K562 (cell line): ENCODE data around the gene MMP20. TPM values are rescaled to one million over a fixed set of nuclear protein-coding genes. Genes with fewer than 3 reads are reported as not detected.

Experiments
- ATAC-seq: fragments of 200-7000 bp; cut with Tn5 transposase; 3 replicates; pipeline ENCODE4 v1.9.1; 2020; ENCODE audit warnings: moderate library complexity
- BruUV-seq: library from RNA; stranded (reverse); fragments of 400-500 nt; replicated peaks from 2 replicates; lab custom pipeline; 2021; lab: Mats Ljungman, UMichigan
- CTCF ChIA-PET: fragments of 300-600 bp; formaldehyde crosslinking; extraction: SDS; loops from one replicate; lab custom pipeline; 2021; ENCODE audit warnings: low intra/inter-chr PET ratio; lab: Yijun Ruan, JAX
- POLR2A ChIA-PET: fragments of 300-600, 350-650 bp; sonication (Branson Sonifier 250); formaldehyde crosslinking; extraction: SDS; loops from one replicate; lab custom pipeline; 2021; ENCODE audit warnings: antibody characterized with exemption, inconsistent platforms; lab: Yijun Ruan, JAX
- DNase-seq, 4 experiments: peaks; one replicate each; pipeline versions ENCODE4 v3.0.0 to v3.0.0-alpha.2; 2011 to 2018; ENCODE audit warnings: low spot score in 3 of 4, mixed read lengths in 3 of 4; ENCODE audit errors: extremely low read depth in 1 of 4
- FAIRE-seq: peaks from 2 replicates; lab custom pipeline; 2011; peaks lifted over from hg19 to GRCh38; lab: Jason Lieb, UNC
- H2AFZ ChIP-seq: 2 replicates; pipeline ENCODE4 v1.6.0; 2011; ENCODE audit warnings: low read depth, low read length, control low read depth, inconsistent platforms
- H3K27ac ChIP-seq: fragments of 200-600 bp; 3 replicates; pipeline ENCODE4 v1.8.0; 2011; ENCODE audit warnings: low read depth, mild to moderate bottlenecking, control low read depth, inconsistent platforms, low read length, moderate library complexity, mixed read lengths; ENCODE audit errors: extremely low read depth
- H3K27me3 ChIP-seq, 2 experiments: fragments of 300-600 bp in 1 of 2; 2 replicates in 1 of 2; 3 replicates in 1 of 2; pipeline versions ENCODE4 v1.6.0 to v1.8.0; 2011; ENCODE audit warnings: inconsistent platforms in 2 of 2, low read length in 2 of 2, mild to moderate bottlenecking in 1 of 2, mixed read lengths in 1 of 2, moderate library complexity in 1 of 2; ENCODE audit not compliant: control insufficient read depth in 2 of 2, insufficient read depth in 2 of 2
- H3K36me3 ChIP-seq: fragments of 300-600 bp; 3 replicates; pipeline ENCODE4 v1.8.0; 2011; ENCODE audit warnings: mild to moderate bottlenecking, low read length, inconsistent platforms; ENCODE audit not compliant: control insufficient read depth, insufficient read depth
- H3K4me1 ChIP-seq, 2 experiments: fragments of 200-600 bp in 1 of 2; replicated peaks in 1 of 2; 2 replicates in 1 of 2; 3 replicates in 1 of 2; pipeline versions ENCODE4 v1.5.1 to v1.8.0; 2011; ENCODE audit warnings: inconsistent platforms in 2 of 2, low read length in 2 of 2, mild to moderate bottlenecking in 1 of 2, mixed read lengths in 1 of 2, moderate library complexity in 1 of 2; ENCODE audit not compliant: control insufficient read depth in 2 of 2, insufficient read depth in 2 of 2
- H3K4me2 ChIP-seq: 2 replicates; pipeline ENCODE4 v1.6.1; 2011; ENCODE audit warnings: low read length, control low read depth, inconsistent platforms, mixed read lengths; ENCODE audit not compliant: insufficient read depth
- H3K4me3 ChIP-seq: fragments of 200-600 bp; sonication (generic), shearing (Covaris generic); 2 replicates; pipeline ENCODE4 v1.5.1; 2016; ENCODE audit warnings: control low read depth, inconsistent platforms
- H3K79me2 ChIP-seq: fragments of 200-600 bp; 3 replicates; pipeline ENCODE4 v1.8.0; 2011; ENCODE audit warnings: low read length, inconsistent platforms; ENCODE audit not compliant: control insufficient read depth, insufficient read depth
- H3K9ac ChIP-seq, 2 experiments: 2 replicates each; pipeline versions ENCODE4 v1.6.0 to v1.6.1; 2011; ENCODE audit warnings: low read depth in 2 of 2, low read length in 2 of 2, control low read depth in 1 of 2, inconsistent platforms in 1 of 2, mild to moderate bottlenecking in 1 of 2, mixed read lengths in 1 of 2; ENCODE audit not compliant: insufficient read depth in 1 of 2
- H3K9me1 ChIP-seq: one replicate; pipeline ENCODE4 v1.6.0; 2011; ENCODE audit warnings: inconsistent platforms, mild to moderate bottlenecking, low read length, moderate library complexity; ENCODE audit not compliant: control insufficient read depth, insufficient read depth
- H3K9me3 ChIP-seq: replicated peaks from 2 replicates; pipeline ENCODE4 v1.5.1; 2011; ENCODE audit warnings: low read depth, low read length, inconsistent platforms; ENCODE audit not compliant: control insufficient read depth, insufficient read depth
- H4K20me1 ChIP-seq: replicated peaks from 2 replicates; pipeline ENCODE4 v1.6.1; 2011; ENCODE audit warnings: low read length, inconsistent platforms, mixed read lengths; ENCODE audit not compliant: control insufficient read depth, insufficient read depth
- ARID1B ChIP-seq: fragments of 450-650 bp; IDR thresholded peaks from 2 replicates; pipeline ENCODE4 v1.6.1; 2016; ENCODE audit warnings: antibody characterized with exemption, mild to moderate bottlenecking, inconsistent platforms
- BCL6 ChIP-seq: fragments of 250-450 bp; sonication (Bioruptor Pico); IDR thresholded peaks from 2 replicates; pipeline ENCODE4 v1.4.0; 2020
- IFI16 ChIP-seq: fragments of 250-450 bp; sonication (Bioruptor Pico); IDR thresholded peaks from 2 replicates; pipeline ENCODE4 v2.1.2; 2022; ENCODE audit warnings: mild to moderate bottlenecking, inconsistent platforms
- LCOR ChIP-seq: sonication (generic); formaldehyde crosslinking; IDR thresholded peaks from 2 replicates; pipeline ENCODE4 v1.8.0; 2022; ENCODE audit warnings: mild to moderate bottlenecking, missing genetic modification reagents
- MCM5 ChIP-seq: fragments of 450-650 bp; IDR thresholded peaks from 2 replicates; pipeline ENCODE4 v1.6.1; 2016; ENCODE audit warnings: low read depth
- MEF2D ChIP-seq: conservative IDR thresholded peaks from 2 replicates; pipeline ENCODE4 v1.6.1; 2016; ENCODE audit warnings: low read depth, missing genetic modification characterization, missing compliant biosample characterization
- PML ChIP-seq: IDR thresholded peaks from 2 replicates; pipeline ENCODE4 v1.6.1; 2012; ENCODE audit warnings: low read length, inconsistent platforms
- SP1 ChIP-seq: sonication (generic); formaldehyde crosslinking; IDR thresholded peaks from 2 replicates; pipeline ENCODE4 v1.8.1; 2022; ENCODE audit warnings: mild to moderate bottlenecking, missing genetic modification reagents
- ZKSCAN1 ChIP-seq: fragments of 150-350 bp; IDR thresholded peaks from 2 replicates; pipeline ENCODE4 v1.6.1; 2016; ENCODE audit warnings: low read depth, low read length
- ZNF12 ChIP-seq: sonication (generic); formaldehyde crosslinking; IDR thresholded peaks from 2 replicates; pipeline ENCODE4 v1.4.0; 2020; ENCODE audit warnings: mild to moderate bottlenecking, missing genetic modification reagents
- WGBS: fragments of 100-300 bp; shearing (Covaris generic); methylation state at CpG from one replicate; pipeline ENCODE4 v1.1.6; 2016; ENCODE audit warnings: low coverage, mixed read lengths; ENCODE audit not compliant: insufficient coverage; ENCODE audit errors: missing lambda C conversion rate; 5-methylcytosine and 5-hydroxymethylcytosine counted together
- in situ Hi-C: fragments of 300-500 bp; cut with MboI; formaldehyde crosslinking; loops from 4 replicates; pipeline ENCODE4 v1.15.0; 2018; ENCODE audit warnings: inconsistent platforms, mixed read lengths
- intact Hi-C: fragments of 100-400 bp; cut with micrococcal nuclease; formaldehyde crosslinking; loops from 2 replicates; pipeline ENCODE4 v1.14.2; 2022
- polyA plus RNA-seq, 8 experiments: library from polyadenylated mRNA; depleted of rRNA in 4 of 8; stranded (reverse) in 5 of 8; unstranded in 3 of 8; fragments of >200 nt; fragmentation: Nextera tagmentation in 2 of 8; fragmentation: Illumina TruSeq in 1 of 8; extraction: Ambion mirVana in 2 of 8; extraction: Trizol in 1 of 8; gene quantifications; 2 replicates each; pipeline versions ENCODE4 v1.2.1 to v1.2.3, GENCODE V29; 2011 to 2014; ENCODE audit warnings: inconsistent platforms in 1 of 8, missing spikeins in 1 of 8
- total RNA-seq, 7 experiments: library from RNA; depleted of rRNA in 6 of 7; stranded (reverse); fragments of >200 nt in 6 of 7; fragmentation: Illumina TruSeq in 2 of 7; extraction: Trizol in 2 of 7; gene quantifications; 2 replicates each; pipeline versions ENCODE4 v1.2.1 to v1.2.3, GENCODE V29; 2011 to 2021; ENCODE audit warnings: low replicate concordance in 1 of 7
- TF ChIP-seq, protein P1 (sequence below): fragments of 450-650 bp; IDR thresholded peaks from 2 replicates; pipeline ENCODE4 v1.7.1; 2018; ENCODE audit warnings: mild to moderate bottlenecking, low read depth; ENCODE audit not compliant: partially characterized antibody
- TF ChIP-seq, protein P2 (sequence below), 2 experiments: IDR thresholded peaks; 2 replicates each; pipeline ENCODE4 v1.6.1; 2011; ENCODE audit warnings: borderline replicate concordance in 1 of 2, control low read depth in 1 of 2, low read depth in 1 of 2, low read length in 1 of 2, mild to moderate bottlenecking in 1 of 2, mixed read lengths in 1 of 2, moderate library complexity in 1 of 2; ENCODE audit not compliant: insufficient read depth in 1 of 2, insufficient read length in 1 of 2, poor library complexity in 1 of 2, severe bottlenecking in 1 of 2; ENCODE audit errors: extremely low read depth in 1 of 2
- TF ChIP-seq, protein P3 (sequence below): sonication (generic); formaldehyde crosslinking; IDR thresholded peaks from 2 replicates; pipeline ENCODE4 v1.9.0; 2022; ENCODE audit warnings: mild to moderate bottlenecking, missing genetic modification reagents
- TF ChIP-seq, protein P4 (sequence below), 2 experiments: fragments of 450-650 bp in 1 of 2; IDR thresholded peaks; 2 replicates each; pipeline ENCODE4 v1.6.1; 2011 to 2017; ENCODE audit warnings: low read depth in 2 of 2, antibody characterized with exemption in 1 of 2, borderline replicate concordance in 1 of 2, low read length in 1 of 2, mild to moderate bottlenecking in 1 of 2, mixed read lengths in 1 of 2; ENCODE audit not compliant: control insufficient read depth in 1 of 2

MMP20 gene
- total and polyA plus RNA-seq, 9 of the 15 experiments (the other 6 are each of a cell fraction or from before 2014, with no cell fraction given) = not detected

DNA sequence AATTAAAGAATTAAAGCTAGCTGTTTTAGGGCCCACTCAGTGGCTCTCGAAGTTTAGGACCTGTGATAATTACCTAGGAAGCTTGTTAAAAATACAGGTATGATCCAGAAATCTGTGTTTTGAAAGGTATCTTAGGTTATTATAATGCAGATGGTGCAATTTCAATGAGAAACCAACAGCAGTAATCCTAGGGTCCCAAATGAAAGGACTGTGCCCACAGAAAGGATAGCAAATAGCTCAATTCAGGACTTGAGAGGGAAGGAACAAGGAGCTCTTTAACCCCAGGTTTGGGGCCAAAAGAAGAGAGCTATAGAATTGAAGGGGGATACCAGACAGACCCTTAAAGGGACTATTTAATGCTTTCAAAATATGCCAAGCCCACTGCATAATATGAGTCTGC is 11.7 kb downstream of the MMP20 start (continued):
- TF ChIP-seq, protein P1, sequence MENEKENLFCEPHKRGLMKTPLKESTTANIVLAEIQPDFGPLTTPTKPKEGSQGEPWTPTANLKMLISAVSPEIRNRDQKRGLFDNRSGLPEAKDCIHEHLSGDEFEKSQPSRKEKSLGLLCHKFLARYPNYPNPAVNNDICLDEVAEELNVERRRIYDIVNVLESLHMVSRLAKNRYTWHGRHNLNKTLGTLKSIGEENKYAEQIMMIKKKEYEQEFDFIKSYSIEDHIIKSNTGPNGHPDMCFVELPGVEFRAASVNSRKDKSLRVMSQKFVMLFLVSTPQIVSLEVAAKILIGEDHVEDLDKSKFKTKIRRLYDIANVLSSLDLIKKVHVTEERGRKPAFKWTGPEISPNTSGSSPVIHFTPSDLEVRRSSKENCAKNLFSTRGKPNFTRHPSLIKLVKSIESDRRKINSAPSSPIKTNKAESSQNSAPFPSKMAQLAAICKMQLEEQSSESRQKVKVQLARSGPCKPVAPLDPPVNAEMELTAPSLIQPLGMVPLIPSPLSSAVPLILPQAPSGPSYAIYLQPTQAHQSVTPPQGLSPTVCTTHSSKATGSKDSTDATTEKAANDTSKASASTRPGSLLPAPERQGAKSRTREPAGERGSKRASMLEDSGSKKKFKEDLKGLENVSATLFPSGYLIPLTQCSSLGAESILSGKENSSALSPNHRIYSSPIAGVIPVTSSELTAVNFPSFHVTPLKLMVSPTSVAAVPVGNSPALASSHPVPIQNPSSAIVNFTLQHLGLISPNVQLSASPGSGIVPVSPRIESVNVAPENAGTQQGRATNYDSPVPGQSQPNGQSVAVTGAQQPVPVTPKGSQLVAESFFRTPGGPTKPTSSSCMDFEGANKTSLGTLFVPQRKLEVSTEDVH = no peak
- no peak for TF ChIP-seq LCOR (CRISPR knock-in tag)
- TF ChIP-seq, protein P2, sequence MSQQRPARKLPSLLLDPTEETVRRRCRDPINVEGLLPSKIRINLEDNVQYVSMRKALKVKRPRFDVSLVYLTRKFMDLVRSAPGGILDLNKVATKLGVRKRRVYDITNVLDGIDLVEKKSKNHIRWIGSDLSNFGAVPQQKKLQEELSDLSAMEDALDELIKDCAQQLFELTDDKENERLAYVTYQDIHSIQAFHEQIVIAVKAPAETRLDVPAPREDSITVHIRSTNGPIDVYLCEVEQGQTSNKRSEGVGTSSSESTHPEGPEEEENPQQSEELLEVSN (IDR thresholded peaks at IDR 0.05; ENCODE audit: borderline replicate concordance in 1 of 2, extremely low read depth in 1 of 2, insufficient read depth in 1 of 2, insufficient read length in 1 of 2, low read depth in 1 of 2, low read length in 1 of 2, poor library complexity in 1 of 2, severe bottlenecking in 1 of 2) = no peak
- no peak for TF ChIP-seq ZNF12 (CRISPR knock-in tag)
- no peak for TF ChIP-seq SP1 (CRISPR knock-in tag)
- TF ChIP-seq ARID1B = no peak

DNA sequence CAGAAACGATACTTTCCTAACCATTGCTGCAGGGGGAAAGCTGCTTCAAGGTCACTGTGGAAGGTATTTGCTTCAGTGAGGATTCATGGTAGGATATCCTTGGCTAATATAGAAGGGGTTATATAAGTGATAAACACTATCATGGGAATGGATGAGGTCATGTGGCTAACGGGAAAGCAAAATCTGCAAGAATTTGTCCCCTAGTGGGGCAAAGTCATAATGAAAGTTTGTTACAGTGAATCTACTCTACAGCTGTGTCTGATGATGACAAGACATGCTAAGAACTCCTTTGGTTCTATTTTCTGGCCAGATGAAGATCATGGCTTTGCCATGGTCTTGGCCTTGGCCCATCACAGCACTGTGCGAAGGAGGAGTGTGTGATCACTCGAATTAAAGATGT is 13.8 kb downstream of the MMP20 start:
- intact Hi-C loops (loop anchor here (1.0 to 5.0 kb wide), 2 partner anchors 90 to 114 kb away; no protein-coding TSS in a partner anchor), in situ Hi-C loops (no loop called here)
- Histone ChIP-seq H3K79me2 (no peaks in the 10 kb centered on the region), H3K9ac (no peak overlapping the region), H2AFZ (no peak overlapping the region), H3K27me3 (peaks cover 3 to 18% of the 10 kb centered on the region in 2 experiments; a peak in 3 of 5 replicates), H3K9me3 (no peaks in the 10 kb centered on the region), H3K36me3 (no peaks in the 10 kb centered on the region), H3K9me1 (no peaks in the 10 kb centered on the region), H3K27ac (no peak overlapping the region), H4K20me1 (no peaks in the 10 kb centered on the region), H3K4me1 (no peaks in the 10 kb centered on the region), H3K4me3 (no peak overlapping the region), H3K4me2 (no peak overlapping the region)
- FAIRE-seq (no peak), ATAC-seq (no peak), DNase-seq (no peak)
- POLR2A ChIA-PET = no interaction called here
- 6% methylated on average over 4 of the region's 4 CpGs for WGBS
- CTCF ChIA-PET = no interaction called here
- no TSS peak for BruUV-seq
- TF ChIP-seq IFI16 (CRISPR knock-in tag) (no peak), ZKSCAN1 (no peak), MCM5 (no peak), BCL6 (CRISPR knock-in tag) (no peak), PML (no peak), MEF2D (no peak)
- TF ChIP-seq, protein P3, sequence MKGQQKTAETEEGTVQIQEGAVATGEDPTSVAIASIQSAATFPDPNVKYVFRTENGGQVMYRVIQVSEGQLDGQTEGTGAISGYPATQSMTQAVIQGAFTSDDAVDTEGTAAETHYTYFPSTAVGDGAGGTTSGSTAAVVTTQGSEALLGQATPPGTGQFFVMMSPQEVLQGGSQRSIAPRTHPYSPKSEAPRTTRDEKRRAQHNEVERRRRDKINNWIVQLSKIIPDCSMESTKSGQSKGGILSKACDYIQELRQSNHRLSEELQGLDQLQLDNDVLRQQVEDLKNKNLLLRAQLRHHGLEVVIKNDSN (CRISPR knock-in tag) = no peak
- TF ChIP-seq, protein P4, sequence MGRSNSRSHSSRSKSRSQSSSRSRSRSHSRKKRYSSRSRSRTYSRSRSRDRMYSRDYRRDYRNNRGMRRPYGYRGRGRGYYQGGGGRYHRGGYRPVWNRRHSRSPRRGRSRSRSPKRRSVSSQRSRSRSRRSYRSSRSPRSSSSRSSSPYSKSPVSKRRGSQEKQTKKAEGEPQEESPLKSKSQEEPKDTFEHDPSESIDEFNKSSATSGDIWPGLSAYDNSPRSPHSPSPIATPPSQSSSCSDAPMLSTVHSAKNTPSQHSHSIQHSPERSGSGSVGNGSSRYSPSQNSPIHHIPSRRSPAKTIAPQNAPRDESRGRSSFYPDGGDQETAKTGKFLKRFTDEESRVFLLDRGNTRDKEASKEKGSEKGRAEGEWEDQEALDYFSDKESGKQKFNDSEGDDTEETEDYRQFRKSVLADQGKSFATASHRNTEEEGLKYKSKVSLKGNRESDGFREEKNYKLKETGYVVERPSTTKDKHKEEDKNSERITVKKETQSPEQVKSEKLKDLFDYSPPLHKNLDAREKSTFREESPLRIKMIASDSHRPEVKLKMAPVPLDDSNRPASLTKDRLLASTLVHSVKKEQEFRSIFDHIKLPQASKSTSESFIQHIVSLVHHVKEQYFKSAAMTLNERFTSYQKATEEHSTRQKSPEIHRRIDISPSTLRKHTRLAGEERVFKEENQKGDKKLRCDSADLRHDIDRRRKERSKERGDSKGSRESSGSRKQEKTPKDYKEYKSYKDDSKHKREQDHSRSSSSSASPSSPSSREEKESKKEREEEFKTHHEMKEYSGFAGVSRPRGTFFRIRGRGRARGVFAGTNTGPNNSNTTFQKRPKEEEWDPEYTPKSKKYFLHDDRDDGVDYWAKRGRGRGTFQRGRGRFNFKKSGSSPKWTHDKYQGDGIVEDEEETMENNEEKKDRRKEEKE (IDR thresholded peaks at IDR 0.05; ENCODE audit: borderline replicate concordance in 1 of 2, control insufficient read depth in 1 of 2, low read depth in 2 of 2, low read length in 1 of 2) = no peak
